CD4-positive, alpha-beta T cell treated with Interleukin-15 for 4 hours (primary cell): ENCODE results near the gene TSR3.
"Not testable (repeated sequence)": the region's sequence is repeated elsewhere in the genome, so short reads cannot be mapped to it uniquely, and the experiment has no call there.

Experiments used
- DNase-seq: peaks from one replicate; pipeline ENCODE4 v3.0.0-alpha.2; 2020; ENCODE audit warnings: low spot score

Gene TSR3

DNA sequence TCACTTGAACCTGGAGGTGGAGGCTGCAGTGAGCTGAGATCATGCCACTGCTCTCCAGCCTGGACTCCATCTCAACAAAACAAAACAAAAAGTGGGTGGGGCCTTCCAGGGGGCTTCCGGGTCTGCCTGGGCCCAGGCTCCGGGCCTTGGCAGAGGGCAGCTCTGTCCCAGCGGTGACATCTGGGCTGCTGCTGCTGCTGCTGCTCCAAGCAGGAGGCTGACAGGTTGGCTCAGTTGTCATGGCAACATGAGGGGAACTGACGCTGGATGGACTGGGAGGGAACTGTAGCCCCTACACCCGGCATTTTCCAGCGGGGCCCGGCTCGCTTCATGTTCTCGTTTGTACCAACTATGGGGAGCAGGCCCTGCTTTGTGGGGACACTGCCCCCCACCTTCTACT lies 14.2 kb downstream of the TSR3 start:
- no peak for DNase-seq

DNA sequence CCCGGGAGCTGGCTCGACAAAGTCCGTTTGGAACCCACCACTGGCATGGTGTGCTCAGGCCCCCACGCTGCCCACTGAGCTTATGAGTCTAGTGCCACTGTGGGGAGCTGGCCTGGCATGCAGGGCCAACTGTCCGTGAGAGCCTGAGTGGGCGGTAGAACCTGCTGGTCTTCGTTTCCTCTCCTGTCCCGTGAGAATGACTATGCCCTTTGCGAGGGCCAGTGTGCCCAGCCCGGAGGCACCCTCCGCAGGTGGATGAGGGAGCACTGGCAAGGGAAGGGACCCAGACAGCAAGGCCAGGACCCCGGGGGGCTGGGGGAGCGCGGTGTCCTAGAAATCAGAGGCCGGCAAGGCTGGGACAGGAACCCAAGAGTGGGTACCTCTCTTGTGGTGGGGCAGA lies 15.1 kb downstream of the TSR3 start:
- DNase-seq, result no peak

DNA sequence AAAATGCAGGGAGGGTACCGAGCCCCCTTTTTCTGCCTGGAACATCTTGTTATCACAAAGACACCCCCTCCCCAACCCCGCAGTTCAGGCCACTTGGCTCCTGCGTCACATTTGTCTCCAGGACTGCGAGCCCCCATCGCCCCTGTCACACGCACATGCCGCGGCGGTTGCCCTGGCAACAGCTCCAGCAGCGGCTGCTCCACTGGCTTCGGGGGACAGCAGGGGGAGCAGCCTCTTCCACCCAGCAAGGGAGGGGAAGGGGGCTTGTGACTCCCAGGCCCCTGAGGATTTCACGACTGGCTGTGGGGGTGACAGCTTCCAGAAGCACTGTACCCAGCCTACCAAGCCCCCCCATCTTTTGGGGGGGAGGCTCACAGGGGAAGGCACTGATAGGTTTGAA lies 15.7 kb downstream of the TSR3 start:
- no peak for DNase-seq

DNA sequence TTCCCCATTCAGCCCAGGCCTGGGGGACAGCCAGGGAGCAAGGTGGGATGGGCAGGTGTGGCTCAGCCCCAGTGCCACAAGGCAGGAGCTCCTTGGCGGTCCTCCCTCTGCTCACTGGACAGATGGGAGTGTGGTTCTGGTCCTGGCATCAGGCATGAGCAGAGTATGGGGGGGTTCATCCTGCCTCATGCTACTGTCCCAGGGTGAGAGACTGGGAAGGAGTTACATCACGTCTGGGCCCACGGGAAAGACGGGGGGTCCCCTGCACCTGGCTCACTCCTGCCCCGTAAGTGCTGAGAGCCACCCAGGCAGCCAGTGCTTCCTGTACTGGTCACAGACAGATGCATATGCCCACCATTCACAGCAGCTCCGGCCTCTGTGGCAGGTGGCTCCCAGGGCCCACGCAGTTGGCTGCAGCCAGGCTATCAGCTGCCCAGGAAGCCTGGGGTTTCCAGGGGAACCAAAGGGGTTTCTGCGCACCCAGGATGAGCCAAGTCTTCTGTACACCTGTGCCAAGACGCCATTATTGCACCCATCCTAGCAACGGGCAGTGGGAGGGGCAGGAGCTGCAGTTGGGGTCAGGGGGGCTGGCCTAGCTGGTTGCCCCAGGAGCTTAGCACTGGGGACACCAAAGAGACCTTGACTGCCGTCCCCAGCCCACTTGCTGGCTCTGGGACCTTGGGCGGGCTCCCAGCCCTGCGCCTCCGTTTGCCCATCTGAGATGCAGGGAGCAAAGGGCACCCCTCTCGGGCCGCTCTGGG lies 16.3 kb downstream of the TSR3 start:
- DNase-seq, result no peak

DNA sequence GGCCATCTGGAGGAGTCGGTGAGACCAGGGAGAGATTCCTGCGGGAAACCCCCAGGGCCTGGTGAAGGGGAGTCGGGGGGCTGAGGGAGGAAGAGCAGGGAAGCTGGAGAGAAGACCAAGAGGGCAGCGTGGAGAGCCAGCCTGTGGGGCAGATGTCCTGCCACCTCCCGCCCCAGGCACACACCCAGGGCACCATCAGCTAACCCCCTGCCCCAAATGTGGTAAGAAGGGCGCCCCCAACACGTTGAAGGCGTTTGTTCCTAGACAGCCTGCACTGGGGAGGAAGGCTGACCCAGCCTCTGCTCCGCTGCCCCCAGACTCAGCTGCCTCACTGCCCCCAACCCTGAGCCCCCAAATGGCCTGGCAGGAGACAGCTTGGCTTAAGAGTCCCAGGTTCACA lies 16.9 kb downstream of the TSR3 start:
- DNase-seq, result no peak

- no peak for DNase-seq
These were observed 17.6 kb downstream of the TSR3 start for GRCh38 chr16:1333854-1334700.

GRCh38 chr16:1333149-1333812 lies 18.4 kb downstream of the TSR3 start, which contains the start of gene BAIAP3:
Gene BAIAP3, plus strand, starts transcription at chr16:1333645. Its CDS starts 4,905 bp downstream, at chr16:1338550.
- DNase-seq, result no peak

DNA sequence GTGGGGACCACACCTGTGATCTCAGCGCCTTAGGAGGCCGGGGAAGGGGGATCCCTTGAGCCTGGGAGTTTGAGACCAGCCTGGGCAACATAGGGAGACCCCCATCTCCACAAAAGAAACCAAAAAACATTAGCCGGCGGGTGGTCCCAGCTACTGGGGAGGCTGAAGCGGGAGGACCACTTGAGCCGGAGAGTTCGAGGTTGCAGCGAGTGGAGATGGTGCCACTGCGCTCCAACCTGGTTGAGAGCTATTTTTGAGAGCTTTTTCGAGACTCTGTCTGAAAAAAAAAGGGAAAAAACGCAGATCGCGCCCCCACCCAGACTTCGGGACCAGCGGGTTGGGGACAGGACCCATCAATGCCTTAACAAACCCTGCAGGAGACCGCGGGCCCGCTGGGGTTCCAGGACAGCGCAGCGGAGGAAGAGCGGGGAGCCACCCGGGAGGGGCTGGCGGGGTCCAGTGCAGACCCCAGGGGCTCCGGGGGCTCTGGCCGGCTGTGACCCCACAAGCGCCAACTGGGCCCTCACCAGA lies 19.0 kb downstream of the TSR3 start:
- no peak for DNase-seq

DNA sequence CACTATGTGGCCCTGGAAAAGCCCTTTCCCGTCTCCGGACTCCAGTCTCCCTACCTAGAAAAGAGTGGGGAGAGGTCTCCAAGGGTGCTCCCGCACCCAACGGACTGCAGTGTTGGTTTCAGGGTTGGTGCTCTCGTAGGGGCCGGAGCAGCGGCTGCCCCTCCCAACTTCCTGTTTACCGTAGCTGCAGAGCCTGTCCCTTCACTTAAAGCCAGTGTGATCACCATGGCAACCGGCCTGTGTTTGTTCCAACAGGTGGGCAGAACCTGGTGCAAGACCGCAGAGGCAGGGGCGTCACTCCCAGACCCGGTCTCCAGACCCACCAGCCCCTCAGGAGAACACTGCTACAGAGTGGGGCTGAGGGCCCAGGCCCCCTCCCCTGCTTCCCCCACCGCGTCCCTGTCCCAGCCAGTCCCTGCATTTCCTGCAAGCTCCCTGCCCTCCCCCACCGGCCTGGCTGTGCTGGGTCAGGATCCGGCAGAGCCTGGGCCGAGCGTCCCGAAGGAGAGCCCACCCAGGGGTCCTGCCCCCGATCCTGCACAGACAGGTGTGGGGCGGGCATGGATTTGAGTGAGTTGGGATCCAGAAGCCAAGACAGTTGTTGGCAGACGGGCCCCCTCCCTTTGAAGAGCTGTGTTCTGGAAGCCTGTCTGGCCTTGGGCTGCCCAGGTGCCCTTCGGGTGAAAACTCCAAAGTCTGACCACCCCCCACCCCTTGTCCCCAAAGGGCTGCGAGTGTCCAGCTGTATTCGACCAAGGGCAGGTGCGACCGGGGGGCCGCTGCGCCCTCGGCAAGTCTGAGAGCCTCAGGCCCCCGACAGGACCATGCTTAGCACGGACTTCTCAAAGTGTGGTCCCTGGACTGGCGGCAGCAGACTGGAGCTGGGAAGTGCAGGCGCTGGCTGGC lies 19.7 kb downstream of the TSR3 start:
- DNase-seq, result peak; percentile 67

DNA sequence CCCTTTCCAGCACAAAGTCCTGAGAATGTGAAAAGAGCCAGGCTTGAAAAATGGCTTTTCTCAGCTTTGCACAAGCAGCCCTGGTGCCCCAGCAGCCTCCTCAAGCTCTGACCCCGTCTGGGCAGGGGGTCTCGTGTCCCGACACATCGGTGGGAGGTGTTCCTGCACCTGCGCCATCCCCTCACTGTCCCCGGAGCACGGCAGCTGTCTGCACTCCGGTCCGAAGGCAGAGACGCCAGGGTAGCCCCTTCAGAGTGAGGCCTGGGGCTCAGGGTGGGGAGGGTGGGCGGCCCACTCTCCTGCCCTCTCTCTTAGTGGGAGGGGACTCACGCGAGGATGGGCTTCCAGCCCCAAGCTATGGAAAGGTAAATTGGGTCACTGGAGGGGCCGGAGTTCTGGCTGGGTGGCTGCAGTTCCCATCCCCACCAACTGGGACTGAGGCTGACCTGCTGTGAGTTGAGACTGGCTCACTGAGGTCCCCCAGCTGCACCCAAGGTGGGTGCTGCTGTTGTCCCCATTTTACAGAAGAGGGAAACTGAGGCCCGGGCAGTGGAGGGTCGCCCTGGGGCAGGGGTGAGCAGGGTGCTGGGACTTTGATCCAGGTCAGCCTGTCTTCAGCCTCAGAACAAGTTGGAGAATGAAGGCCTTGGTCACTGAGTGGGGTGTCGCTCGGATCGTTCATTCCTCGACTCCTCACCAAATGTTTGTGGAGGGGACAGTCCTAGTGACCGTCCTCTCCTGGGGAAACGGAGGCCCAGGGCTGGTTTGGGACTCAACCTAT lies 20.6 kb downstream of the TSR3 start:
- DNase-seq, result no peak

GRCh38 chr16:1330260-1330914 lies 21.3 kb downstream of the TSR3 start:
- no peak for DNase-seq

DNA sequence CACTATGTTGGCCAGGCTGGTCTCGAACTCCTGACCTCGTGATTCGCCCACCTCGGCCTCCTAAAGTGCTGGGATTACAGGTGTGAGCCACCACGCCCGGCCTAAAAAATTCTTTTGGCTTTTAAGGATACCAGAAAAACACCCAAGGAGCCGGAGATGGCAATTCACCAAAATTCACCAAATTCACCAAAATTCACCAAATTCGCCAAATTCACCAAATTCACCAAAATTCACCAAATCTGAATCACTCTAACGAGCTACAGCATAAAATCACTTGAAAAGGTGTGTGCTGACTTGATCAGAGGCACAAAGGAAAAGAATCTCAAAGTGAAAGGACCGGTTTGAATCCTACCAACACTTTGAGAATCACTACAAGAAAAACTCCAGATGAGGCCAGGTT lies 22.7 kb downstream of the TSR3 start:
- not testable (repeated sequence) for DNase-seq

DNA sequence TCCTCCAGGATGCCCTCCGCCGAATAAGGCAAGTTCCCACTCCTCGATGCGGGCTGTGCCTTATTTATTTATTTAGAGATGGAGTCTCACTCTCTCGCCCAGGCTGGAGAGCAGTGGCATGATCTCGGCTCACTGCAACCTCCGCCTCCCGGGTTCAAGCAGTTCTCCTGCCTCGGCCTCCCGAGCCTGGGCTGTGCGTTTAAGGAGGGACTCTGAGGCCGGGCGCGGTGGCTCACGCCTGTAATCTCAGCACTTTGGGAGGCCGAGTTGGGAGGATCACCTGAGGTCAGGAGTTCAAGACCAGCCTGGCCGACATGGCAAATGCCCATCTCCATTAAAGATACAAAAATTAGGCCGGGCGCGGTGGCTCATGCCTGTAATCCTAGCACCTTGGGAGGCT lies 23.5 kb downstream of the TSR3 start:
- not testable (repeated sequence) for DNase-seq

GRCh38 chr16:1327619-1327947 lies 24.1 kb downstream of the TSR3 start:
- DNase-seq, result no peak

GRCh38 chr16:1326946-1327618 lies 24.6 kb downstream of the TSR3 start:
- no peak for DNase-seq

- no peak for DNase-seq
These were observed 25.3 kb downstream of the TSR3 start for GRCh38 chr16:1326391-1326790.

DNA sequence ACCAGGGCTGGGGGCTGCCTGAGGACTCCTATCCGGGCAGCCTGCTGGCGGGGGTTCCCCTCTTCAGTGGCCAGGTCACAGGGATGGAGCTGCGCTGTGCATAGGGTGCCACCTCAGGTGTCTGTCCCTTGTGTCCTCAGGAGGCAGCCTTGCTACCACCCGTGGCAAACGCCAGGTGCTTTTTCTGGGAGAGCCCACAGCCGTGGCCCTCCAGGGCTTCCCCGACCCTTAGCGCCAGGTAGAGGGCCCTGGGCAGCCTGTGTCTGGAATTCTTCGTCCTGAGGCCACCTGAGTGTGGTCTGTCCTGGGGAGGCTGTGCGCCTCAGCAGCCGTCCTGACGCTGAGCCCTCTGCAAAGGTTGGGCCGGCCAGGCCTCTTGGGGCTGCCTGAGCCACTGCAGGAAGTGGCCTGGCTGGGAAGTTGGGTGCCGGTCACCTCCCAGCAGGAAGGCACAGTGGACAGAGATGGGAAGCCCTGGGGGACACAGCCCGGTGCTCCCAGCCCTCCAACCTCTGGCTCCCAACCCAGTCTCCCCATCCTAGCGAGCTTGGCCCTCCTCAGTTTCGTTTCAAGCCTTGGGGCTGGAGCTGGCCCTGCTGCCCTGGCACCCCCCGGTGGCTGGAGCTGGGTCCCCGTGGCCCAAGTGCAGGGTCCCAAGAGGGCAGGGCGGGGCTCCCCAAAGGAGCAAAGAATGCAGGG lies 25.9 kb downstream of the TSR3 start:
- DNase-seq, result no peak

- no peak for DNase-seq
These were observed 26.4 kb downstream of the TSR3 start for GRCh38 chr16:1325261-1325660.

DNA sequence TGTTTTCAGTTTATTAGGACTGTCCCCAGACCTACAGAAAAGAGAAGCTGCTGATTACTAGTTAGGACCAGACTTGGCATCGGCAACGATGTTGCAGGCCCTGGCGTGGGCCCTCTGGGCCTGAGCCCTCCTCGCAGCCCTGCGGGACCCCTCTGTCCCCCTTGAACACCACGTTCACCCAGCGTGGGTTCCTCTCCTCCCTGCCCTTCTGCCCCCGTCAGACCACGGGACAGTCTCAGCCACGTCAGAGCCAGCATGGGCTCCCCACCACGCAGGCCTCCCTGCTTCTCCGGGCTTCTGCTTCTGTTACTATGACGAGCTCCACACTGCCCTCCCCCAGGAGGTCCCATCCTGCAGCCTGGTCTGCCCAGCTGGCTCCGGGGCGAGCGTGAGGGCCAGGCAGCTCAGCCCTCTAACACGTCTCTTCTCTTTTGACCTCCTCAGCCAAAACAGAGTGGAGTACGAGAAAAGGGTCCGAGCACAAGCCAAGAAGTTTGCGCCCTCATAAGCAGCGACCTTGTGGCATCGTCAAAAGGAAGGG lies 27.3 kb downstream of the TSR3 start:
- DNase-seq, result no peak
